Colonic mucosa (tissue), 4 donors: Measurements from ENCODE around the gene LAMA5. TPM values are rescaled to one million over a fixed set of nuclear protein-coding genes. Genes with fewer than 3 reads are reported as not detected.

ENCODE experiments used
- DNase-seq: peaks from one replicate; pipeline ENCODE4 v3.0.0-alpha.2; 2020
- H3K27ac ChIP-seq: fragments of 200-600 bp; one replicate; pipeline ENCODE4 v1.8.0; 2021
- H3K27me3 ChIP-seq: fragments of 200-600 bp; one replicate; pipeline ENCODE4 v1.8.0; 2021
- H3K36me3 ChIP-seq: fragments of 200-600 bp; one replicate; pipeline ENCODE4 v1.8.0; 2021
- H3K4me1 ChIP-seq: fragments of 200-600 bp; one replicate; pipeline ENCODE4 v1.8.0; 2021; ENCODE audit warnings: mild to moderate bottlenecking
- H3K4me3 ChIP-seq: fragments of 200-600 bp; one replicate; pipeline ENCODE4 v1.8.0; 2021
- H3K9ac ChIP-seq, 2 donors: one replicate each; pipeline ENCODE4 v1.7.0; 2013; ENCODE audit warnings: control low read depth in 2 of 2, low read depth in 2 of 2, low read length in 2 of 2
- H3K9me3 ChIP-seq: fragments of 200-600 bp; one replicate; pipeline ENCODE4 v1.8.0; 2021
- intact Hi-C: fragments of 100-400 bp; cut with DNase I; formaldehyde crosslinking; loops from one replicate; pipeline ENCODE4 v1.14.1; 2022
- total RNA-seq, 2 donors: library from RNA; stranded (reverse); fragmentation: NEBNext Ultra II Directional in 1 of 2; extraction: Animal tissue kit (Norgen Biotek cat#: 25700) in 1 of 2; gene quantifications; one replicate each; pipeline ENCODE4 v1.2.1, GENCODE V29; 2021
- TF ChIP-seq, protein P1 (sequence below): fragments of 200-600 bp; IDR thresholded peaks from one replicate; pipeline ENCODE4 v1.8.0; 2022; ENCODE audit warnings: antibody characterized with exemption, mild to moderate bottlenecking
- donor health status: healthy.
- donor health status: DM: no; HTN: no; CAD: no.
- donor health status: DM: no; HTN: no; CAD: no.

LAMA5 gene
- total RNA-seq, 2 donors from 2014 or later, result 32.5 to 35.5 TPM

DNA sequence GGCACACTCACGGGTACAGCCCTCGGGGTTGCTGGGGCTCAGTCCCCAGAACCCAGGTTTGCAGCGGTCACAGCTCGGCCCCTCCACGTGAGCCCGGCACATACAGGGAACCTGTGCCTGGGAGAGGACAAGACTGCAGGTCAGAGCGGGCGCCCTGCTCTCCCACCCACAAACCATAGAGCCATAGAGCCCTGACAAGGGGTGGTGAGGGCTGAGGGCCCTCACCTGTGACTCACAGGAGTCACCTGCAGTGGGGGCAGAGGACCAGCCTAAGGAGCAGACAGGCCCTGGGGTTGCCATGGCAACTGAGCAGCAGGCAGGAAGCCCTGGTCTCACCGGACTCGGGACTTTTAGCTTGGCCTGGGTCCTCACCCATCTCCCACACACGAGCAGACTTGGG is 30.8 kb downstream of the LAMA5 start:
- H3K9me3 ChIP-seq, result no peaks in the 10 kb centered on the region
- H3K27ac ChIP-seq, result no peak overlapping the region
- no peak overlapping the region for H3K4me3 ChIP-seq
- H3K36me3 ChIP-seq, result no peaks in the 10 kb centered on the region
- no peaks in the 10 kb centered on the region for H3K27me3 ChIP-seq
- TF ChIP-seq, protein P1, sequence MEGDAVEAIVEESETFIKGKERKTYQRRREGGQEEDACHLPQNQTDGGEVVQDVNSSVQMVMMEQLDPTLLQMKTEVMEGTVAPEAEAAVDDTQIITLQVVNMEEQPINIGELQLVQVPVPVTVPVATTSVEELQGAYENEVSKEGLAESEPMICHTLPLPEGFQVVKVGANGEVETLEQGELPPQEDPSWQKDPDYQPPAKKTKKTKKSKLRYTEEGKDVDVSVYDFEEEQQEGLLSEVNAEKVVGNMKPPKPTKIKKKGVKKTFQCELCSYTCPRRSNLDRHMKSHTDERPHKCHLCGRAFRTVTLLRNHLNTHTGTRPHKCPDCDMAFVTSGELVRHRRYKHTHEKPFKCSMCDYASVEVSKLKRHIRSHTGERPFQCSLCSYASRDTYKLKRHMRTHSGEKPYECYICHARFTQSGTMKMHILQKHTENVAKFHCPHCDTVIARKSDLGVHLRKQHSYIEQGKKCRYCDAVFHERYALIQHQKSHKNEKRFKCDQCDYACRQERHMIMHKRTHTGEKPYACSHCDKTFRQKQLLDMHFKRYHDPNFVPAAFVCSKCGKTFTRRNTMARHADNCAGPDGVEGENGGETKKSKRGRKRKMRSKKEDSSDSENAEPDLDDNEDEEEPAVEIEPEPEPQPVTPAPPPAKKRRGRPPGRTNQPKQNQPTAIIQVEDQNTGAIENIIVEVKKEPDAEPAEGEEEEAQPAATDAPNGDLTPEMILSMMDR, result no peak
- no peak overlapping the region for H3K9ac ChIP-seq
- intact Hi-C loops, result no loop called here
- no peaks in the 10 kb centered on the region for H3K4me1 ChIP-seq
- no peak for DNase-seq

DNA sequence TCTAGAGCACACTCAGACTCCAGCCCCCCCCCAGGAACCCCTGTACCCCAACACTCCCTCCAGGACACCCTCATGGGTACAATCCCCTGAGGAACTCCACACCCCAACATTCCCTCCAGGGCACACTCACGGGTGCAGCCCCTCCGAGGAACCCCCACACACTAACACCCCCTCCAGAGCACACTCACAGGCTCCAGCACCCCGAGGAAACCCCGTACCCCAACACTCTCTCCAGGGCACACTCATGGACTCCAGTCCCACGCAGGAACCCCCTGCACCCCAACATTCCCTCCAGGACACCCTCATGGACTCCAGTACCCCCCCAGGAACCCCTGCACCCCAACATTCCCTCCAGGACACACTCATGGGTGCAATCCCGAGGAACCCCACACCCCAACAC is 31.6 kb downstream of the LAMA5 start:
- intact Hi-C loops, result no loop called here
- H3K9me3 ChIP-seq, result no peaks in the 10 kb centered on the region
- H3K27me3 ChIP-seq, result no peaks in the 10 kb centered on the region
- no peaks in the 10 kb centered on the region for H3K36me3 ChIP-seq
- no peaks in the 10 kb centered on the region for H3K4me1 ChIP-seq
- H3K27ac ChIP-seq, result no peak overlapping the region
- no peak for DNase-seq
- H3K4me3 ChIP-seq, result no peak overlapping the region
- H3K9ac ChIP-seq, result no peak overlapping the region
- TF ChIP-seq, protein P1, result no peak

DNA sequence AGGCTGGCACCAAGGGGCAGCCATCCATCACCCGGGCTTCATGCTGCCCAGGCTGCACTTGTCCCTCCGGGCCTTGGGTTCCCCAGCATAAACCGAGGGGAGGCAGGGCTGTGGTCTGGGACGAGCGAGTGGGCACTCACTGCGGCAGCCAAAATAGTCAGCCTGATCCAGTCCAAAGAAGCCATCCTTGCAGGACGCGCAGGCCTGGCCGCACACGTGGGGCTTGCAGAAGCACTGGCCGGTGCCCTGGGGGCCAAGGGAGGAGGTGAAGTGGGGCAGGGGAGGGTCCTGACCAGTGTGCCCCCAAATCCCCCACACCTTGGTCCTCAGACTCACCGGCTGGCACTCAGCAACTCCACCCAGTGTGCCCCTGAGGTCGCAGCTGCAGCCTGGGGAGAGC is 32.2 kb downstream of the LAMA5 start:
- Histone ChIP-seq H3K36me3 (no peaks in the 10 kb centered on the region), H3K9ac (no peak overlapping the region), H3K27ac (no peak overlapping the region), H3K9me3 (no peaks in the 10 kb centered on the region), H3K4me3 (no peak overlapping the region), H3K4me1 (no peaks in the 10 kb centered on the region), H3K27me3 (no peaks in the 10 kb centered on the region)
- intact Hi-C loops, result no loop called here
- no peak for DNase-seq
- TF ChIP-seq, protein P1, result no peak

DNA sequence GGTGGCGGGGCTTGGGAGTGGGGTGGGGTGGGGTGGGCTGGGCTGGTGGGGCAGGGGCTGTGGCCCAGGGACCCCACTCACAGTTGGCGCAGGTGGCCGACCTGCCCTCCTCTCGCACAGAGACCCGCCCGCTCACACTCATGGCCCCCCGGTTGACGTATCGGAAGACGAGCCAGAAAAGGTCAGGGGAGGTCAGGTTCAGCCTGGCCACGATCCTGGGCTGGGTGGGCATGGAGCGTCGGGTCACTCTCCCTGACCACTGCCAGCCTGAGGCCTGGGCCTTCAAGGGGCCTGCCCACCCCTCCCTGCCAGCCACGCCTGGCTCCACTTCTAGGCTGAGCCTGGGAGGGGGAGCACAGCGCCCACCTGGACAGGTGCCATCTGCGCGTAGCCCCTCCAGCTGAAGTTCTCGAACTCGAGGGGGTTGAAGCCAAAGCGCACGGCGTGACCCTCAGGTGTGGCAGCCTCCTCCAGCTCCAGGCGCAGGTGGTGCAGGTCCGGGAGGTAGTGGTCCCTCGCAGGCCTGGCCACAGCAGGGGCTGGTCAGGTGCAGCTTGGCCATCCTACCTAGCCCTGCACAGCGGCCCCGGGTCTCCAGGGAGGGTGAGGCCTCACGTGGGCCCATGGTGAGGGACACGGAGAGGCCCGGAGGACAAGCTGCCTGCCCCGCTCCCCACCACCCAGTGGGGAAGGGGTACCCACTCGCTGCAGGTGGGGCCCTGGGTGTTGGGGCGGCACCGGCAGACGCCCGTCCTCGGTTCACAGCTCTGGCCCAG is 33.1 kb downstream of the LAMA5 start:
- Histone ChIP-seq H3K27me3 (no peaks in the 10 kb centered on the region), H3K4me1 (no peaks in the 10 kb centered on the region), H3K27ac (no peak overlapping the region), H3K36me3 (no peaks in the 10 kb centered on the region), H3K4me3 (no peak overlapping the region), H3K9ac (no peak overlapping the region), H3K9me3 (no peaks in the 10 kb centered on the region)
- DNase-seq, result no peak
- intact Hi-C loops, result no loop called here
- TF ChIP-seq, protein P1, result no peak

DNA sequence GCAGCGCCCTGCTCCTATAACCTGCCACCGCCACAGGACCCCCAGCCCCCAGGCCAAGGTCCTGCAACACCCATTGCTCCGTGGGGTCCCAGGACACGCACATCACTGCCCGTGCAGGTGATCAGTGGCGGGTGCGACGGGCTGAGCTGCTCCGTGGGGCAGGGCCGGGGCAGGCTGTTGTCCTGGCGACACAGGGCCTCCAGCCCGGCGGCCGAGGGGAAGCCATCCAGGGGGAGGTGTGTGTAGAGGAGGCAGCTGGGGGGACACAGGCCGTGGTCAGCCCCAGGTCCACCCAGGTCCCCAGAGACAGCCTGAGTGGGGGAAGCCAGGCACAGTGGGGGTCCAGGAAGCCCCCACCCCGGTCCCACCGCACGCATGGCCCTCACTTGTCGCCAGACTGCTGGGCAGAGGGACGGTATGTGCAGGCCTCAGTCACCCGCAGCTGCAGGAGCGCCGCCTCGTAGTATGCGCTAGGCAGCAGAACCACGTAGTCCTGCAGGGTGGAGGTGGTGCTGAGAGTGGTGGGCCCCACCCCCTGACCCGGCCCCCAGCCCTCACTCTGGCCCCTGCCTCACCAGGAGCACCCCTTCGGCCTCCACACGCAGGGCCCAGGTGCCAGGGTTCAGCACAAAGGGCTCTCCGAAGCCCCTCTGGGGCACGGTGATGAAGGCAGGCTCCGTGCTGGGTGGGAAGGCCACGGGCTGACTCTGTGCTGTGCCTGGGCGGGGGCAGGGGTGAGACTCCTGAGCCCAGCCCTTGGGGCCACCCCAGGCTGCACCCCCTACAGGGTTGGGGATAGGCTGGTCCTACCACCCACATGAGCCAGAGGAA is 33.9 kb downstream of the LAMA5 start:
- no peaks in the 10 kb centered on the region for H3K27me3 ChIP-seq
- no peaks in the 10 kb centered on the region for H3K36me3 ChIP-seq
- H3K4me3 ChIP-seq, result no peak overlapping the region
- H3K4me1 ChIP-seq, result no peaks in the 10 kb centered on the region
- H3K9ac ChIP-seq, result no peak overlapping the region
- H3K27ac ChIP-seq, result no peak overlapping the region
- no peaks in the 10 kb centered on the region for H3K9me3 ChIP-seq
- TF ChIP-seq, protein P1, result no peak
- intact Hi-C loops, result no loop called here
- no peak for DNase-seq
